Medulla oblongata (tissue), 1 donor: ENCODE measurements around the gene LRRTM4.
A peak's percentile ranks its signal among the peaks of the same experiment; 100 is the strongest.
"Not testable (repeated sequence)": the region's sequence is repeated elsewhere in the genome, so short reads cannot be mapped to it uniquely, and the experiment has no call there.

Experiments
- DNase-seq: peaks from one replicate; pipeline ENCODE4 v3.0.0-alpha.2; 2015; ENCODE audit errors: extremely low spot score

Gene LRRTM4

DNA sequence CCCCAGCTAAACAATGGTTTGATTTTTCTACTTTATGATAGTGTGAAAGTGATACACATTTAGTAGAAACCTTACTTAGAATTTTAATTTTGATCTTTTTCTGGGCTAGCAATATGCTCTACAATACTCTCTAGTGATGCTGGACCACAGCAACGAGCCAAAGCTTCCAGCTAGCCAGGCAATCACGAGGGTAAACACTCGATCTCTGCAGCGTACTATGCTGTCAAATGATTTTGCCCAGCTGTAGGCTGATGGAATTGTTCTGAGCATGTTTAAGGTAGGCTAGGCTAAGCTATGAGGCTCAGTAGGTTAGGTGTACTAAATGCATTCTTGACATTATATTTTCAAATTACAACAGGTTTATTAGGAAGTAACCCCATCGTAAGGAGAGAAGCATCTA is 207.5 kb downstream of the LRRTM4 start:
- DNase-seq = peak; percentile 38

DNA sequence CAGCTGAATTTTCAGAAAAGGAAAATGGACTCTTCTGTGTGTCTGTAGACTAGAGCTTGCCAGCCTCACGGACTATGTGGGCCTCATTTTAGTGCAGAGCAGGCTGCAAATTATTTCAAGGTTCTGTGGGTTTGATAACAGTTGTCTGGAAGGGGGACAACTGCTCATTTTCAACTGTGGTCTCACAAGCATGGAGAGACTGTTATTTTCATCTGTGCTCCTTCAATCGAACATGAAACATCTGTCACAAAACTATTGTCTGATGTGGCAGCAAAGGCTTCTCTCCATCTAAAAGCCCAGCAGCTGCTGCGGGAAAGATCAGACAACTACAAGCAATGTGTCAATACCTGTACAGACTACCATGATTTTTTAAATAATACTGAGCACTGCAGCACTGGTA is 211.8 kb downstream of the LRRTM4 start:
- no peak for DNase-seq

DNA sequence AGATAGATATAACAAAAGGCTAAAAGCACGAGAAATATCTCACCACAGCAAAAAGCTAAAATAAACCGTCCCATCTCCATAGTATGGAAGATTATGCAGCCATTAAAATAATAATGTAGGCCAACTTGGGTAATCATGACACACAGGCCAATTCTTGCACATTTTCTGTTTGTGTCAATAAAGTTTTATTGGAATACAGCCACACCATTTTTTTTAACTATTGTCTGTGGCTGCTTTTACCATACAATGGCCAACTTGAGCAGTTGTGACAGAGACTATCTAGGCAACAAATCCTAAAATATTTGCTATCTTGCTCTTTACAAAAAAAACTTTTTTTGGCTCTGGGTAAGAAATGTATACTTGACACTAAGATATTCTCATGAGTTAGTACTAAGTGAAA is 212.5 kb downstream of the LRRTM4 start:
- no peak for DNase-seq

DNA sequence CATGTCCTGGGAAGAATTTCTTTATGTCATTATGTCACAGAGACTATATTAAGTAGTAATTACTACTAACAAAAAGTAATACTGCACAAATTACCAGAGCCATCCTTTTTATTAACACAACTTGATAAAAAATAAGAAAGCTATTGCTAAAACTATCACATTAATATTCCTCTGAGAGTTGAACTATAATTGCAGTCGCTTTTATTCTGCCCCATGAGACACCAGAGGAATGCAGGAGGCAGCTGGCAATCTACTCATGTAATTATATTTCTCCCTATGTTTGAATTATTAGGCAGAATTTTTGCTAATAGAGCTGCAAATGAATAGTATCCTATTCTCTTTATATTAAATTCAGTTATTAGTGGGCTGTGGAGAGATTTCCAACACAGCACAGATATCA is 220.7 kb downstream of the LRRTM4 start:
- DNase-seq = no peak

DNA sequence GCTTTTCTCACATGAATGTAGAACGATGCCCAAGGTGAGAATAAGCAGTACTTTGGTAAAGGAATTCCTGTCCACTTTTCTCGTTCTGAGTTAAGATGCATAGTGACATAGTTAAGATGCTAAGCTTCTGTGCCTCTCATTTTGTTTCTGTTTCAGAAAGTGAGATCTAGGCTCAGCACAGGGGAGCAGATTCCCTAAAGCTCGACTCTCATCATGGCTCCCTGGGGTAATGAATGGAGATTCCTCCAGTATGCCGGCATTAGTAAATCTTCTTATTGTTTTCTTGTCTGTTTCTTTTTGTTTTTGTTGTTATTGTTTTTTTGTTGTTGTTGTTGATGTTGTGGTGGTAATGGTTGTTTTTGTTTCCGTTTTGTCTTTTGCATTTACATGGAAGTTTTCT is 225.4 kb downstream of the LRRTM4 start:
- no peak for DNase-seq

DNA sequence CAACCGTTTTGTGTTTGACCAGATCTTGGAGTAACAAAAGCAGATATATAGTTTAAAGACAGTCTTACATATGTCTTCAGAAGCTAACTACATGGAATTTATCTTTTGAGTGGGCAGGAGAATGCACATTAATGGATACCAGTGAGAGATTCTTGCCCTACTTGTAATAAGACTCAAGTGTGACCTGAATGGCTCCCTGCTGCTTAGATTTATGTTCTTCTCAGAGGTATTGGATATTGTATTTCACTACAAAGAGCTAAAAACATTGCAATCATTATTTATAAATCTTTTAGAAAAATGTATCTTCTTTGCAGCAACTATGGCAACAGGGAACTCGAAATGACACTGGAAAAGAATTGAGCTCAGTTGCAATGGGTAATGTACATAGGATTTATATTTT is 227.7 kb downstream of the LRRTM4 start:
- DNase-seq = no peak

DNA sequence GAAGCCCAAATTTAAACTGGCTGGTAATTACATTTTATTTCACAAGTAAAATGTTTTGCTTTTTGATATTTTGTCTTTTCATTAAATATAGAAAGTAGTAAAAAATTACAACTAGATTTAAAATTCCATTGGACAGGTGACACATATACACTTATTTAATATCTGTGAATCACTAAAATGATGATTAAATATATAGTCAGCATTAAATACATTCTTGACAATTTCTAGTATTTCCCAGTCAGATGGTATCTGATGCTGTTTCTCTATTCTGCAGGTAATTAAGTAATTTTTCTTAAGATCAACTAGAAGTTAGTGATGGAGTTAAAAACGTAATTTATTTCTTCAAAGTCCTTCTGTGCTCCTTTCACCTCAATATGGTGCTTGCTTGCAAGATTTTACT is 237.8 kb downstream of the LRRTM4 start:
- DNase-seq = no peak

DNA sequence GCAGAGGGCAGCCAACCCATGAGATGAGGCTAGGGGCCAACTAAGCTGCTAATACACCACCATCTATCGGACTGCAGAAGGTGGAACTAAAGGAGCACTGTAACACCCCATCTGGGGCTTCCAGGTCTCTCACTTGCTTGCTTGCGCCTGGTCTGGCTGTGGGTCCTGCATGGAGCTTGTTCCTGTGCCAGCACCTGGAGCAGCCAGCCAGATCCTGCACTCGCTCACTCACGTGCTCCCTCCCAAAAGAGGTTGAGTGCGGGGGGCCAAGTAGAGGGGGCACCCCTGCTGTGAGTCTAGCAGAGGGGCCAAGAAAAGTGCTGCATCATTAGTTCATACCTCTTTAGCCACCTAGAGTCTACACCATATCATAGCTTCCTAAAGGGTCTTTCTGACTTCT is 250.9 kb downstream of the LRRTM4 start:
- no peak for DNase-seq

DNA sequence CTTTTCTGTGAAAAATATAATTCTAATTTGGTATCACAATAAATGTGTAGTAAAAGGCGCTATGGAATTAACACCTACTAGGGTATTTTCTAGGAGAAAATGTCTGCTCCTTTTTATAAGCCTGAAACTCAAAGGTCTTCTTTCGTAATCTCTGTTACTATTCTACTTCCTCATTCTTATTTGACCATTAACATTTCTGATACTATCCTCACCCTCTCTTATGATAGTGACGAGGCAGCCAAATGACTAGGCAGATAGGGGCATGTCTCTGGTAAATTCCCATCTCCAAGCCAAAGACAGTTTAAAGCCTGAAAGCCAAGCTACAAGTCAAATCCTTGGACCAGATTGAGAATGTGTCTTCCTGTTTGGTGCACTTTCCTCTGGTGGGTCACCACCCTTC is 251.7 kb downstream of the LRRTM4 start:
- no peak for DNase-seq

DNA sequence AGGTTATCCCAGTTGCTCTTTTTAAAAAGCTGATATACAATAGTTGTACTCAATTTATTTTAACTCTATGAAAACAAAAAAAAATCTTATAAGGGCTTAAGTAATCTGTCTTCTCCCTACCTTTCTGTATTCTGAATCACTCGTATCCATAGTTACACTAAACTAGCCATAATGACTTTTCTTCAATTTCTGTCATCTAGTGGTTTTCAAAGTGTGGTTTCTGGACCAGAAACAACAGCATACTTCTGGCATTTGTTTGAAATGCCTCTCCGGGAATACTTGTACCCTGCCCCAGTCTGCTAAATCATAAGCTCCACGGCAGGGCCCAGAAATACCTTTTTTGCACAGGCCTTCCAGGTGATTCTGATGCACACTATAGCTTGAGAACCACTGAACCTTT is 253.6 kb downstream of the LRRTM4 start:
- no peak for DNase-seq

DNA sequence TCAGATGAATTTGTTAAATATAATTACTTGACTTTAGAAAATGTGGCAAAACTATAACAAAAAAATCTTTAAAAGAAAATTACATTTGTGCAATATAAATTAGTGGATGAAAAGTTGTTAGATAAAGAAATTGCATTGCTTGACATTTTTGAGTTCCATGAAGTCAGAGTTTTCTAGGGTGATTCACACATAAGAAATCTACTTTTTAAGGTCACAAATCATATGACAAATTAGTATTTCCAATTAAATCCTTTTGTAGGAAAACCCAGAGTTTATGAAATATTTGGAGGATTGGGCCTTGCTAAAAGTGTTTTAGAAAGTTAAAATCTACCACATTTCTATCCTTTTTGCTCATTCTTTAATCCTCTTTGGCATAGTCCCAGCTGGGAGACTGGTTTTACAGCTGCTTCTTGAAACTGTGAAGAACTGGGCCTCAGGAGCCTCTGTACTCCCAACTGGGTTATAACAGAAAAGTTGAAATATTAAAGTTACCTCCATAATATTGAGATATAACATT is 289.2 kb downstream of the LRRTM4 start:
- DNase-seq = no peak

DNA sequence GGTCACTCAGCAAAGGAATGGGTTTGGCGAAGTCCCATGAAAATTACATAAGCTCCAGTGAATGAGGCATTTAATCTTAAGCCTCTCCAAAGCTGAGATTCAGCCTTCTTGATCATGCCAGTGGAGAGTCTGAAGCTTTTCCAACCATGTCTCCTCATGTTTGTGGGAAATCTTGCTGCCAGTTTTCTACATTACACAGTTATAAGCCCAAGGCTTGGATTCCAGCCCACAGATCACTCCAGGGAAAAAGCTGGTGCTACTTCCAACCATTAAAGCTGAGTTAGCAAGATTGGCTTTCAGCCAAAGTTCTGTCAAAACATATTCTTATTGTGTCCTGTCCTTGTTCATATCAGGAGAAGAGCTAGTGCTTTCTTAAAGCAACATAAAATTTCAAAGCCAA is 293.8 kb downstream of the LRRTM4 start:
- no peak for DNase-seq

DNA sequence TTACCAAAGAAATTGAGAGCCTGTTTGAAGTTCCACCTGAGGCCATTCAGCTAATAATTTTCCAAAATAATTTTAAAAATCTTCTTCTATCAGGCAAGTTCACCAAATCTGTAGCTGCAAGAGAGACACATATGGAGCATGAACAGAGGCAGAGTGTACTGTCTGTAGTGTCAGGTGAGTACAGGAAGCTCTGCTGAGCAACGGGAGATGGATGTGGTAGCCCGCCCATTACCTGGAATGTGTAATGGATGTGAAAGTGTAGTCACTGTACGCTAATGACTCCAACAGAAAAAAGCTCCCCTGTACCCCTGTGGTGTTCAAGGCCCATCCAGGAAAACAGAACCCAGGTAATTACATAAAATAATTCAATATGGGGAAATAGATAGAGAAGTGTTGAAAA is 311.5 kb downstream of the LRRTM4 start:
- DNase-seq = no peak

DNA sequence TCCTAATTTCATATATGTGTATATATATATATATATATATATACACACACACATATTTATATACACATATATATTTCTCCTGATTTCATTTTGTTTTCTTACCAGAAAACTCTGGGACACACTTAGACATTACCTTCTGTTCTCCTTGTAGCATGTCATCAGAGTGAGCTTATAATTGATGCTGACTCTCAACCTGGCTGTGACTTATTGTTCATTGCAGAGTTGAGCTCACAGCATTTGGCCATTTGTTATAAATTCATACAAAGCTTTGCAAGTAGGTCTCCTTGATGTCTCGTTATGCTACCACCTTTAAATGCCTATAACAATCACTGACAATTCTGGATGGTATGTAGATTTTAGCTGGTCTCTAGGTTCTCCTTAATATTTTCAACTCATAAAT is 314.8 kb downstream of the LRRTM4 start:
- DNase-seq = no peak

DNA sequence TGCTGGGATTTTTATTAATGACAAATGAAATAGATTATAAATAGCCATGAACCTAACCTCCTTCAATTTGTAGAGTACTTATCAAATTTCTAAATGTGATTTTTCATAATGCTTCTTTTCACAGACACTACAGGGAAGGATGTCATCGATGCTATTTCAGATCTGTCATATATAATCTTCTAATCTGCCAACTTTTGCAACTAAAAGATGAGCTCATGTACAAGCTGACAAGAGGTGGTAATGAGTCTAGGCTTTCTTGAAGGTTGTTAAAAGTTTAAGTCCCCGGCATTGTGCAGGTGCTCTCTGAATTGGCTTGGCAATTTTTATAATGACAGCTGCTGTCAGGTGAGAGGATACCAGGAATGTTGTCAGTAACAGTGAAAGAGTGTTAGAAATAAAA is 320.4 kb downstream of the LRRTM4 start:
- DNase-seq = no peak

DNA sequence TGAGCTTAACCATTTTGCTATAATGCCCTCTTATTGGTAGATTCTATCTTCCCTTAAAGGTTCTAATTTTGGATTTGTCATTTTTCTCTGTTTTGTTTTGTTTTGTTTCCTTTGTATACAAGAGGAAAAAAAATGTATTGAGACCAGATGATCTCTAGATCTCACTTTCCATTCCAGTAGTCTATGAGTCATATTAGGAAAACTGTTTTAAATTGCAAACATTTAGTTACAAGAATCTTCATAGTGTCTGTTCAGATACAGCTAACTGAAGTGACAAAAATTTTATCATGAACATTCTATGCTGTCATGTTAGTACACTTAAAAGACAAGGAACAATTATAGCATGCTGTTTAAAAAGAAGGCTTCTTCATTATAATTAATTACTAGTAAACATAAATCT is 322.8 kb downstream of the LRRTM4 start:
- no peak for DNase-seq

DNA sequence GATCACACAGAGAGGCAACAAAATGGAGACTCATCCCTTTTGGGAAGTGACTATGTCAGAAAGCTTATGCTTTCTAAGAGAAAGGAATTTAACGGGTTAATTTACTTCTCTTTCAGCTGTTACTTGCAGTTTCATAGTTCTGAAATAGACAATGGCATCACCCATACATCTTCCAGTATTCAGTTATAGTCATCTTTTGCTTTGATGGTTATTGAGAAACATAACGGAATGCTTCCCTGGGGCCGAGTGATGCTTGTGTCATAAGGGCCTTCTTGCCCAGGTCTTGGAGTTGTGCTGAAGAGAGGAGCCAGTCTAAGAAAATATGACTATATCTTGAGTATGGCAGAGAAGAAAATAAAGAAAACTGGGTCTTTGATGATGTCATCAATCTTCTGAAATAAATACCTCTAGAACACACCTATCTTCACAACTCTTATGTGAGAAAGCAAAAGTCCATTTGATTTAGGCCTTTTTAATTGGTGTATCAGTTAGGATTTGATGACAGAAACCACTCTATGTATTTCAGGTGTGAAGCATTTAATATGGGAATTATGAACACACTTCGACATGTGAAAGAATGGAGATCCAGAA is 328.2 kb downstream of the LRRTM4 start:
- no peak for DNase-seq

DNA sequence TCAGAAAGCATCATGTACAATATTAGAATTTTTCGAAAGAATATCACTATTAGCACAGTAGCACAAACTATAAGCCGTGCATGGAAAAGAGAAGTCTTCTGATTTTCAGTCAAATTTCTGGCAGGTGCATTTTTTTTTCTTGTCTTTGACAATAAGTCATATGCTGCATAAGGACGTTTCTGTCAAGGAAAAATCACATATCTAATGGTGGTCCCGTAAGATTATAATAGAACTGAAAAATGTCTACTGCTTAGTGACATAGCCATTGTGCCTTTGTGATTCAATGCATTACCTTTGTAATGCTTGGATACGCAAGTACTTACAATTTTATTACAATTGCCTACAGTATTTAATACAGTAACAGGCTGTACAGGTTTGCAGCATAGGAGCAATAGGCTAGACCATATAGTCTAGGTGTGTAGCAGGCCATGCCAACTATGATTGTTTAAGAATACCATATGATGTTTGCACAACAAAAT is 329.3 kb downstream of the LRRTM4 start:
- no peak for DNase-seq

DNA sequence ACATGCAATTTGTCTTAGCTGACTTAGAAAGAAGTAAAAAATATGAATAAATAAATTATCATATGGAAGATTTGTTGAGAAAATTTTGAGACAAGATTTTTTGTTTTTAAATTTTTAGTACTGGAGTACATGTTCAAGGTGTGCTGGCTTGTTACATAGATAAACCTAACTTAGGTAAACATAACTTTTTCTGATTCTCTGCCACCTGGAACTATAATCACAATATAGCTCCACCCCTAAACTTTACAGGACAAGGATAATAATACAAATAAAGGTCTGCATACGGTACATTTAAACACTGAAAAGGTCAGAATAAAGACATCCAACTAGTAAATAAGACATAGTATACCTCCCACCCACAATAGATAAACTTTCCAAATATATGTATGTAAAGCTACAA is 330.5 kb downstream of the LRRTM4 start:
- no peak for DNase-seq

DNA sequence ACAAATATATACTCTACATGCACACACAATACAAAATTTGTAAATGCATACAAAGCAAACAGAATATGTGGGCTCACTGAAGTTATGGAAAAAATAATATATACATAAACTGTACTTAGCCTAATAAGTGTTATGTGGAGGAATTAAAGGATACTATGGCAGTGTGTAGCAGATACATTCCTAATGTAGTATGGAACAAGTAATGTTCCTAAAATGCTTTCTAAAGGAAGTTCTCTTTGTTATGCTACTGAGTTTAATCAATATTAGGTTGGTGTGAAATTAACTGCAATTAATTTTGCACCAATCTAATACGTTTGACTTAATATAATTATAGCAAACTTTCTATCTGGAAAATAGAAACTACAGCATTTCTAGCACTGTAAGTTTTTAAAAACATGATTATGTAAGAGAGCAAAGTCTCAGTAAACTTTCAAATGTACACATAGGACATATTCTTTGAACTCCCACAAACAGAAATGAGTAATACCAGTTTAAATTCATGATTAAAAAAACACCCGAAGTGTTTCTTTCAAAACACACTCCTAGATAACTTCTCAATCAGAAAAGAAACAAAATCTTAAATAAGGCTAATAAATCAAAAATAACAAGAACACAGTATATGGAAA is 331.3 kb downstream of the LRRTM4 start:
- DNase-seq = no peak

DNA sequence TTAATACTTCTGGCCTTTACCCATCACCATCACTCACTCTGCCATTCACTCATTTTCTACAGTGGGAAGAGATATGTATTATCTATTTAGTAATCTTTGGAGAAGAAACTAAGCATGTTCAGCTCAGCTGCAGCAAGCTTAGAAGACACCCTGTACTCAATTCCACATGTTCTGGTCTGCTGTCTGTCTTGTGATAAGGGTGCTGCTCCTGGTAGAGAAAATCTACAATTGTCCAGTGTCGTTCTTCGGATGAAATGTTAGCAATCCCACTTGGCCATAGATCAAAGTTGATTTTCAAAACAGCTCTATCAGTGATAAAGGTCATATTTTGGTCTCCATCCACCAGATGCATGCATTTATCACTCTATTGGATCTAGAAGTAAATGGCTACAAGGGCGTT is 337.1 kb downstream of the LRRTM4 start:
- DNase-seq = no peak

DNA sequence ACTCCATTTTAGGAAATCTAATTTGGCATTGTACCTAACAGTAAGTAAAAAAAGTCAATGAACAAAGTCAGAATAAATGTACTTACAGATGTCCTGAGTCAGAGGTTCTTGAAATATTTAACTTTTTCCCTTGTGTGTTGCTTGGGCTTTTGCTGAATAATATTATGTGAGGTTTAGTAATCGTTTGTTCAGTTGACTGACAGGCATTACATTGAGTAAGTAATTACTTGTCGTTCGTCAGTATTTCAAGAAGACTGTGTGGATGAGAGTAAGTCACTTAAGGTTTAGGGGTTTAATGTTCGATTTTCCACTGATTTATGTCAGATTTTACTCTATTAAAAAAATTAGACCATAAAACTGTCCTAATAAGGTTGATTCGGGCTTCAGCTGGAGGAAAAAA is 342.9 kb downstream of the LRRTM4 start:
- DNase-seq = no peak

DNA sequence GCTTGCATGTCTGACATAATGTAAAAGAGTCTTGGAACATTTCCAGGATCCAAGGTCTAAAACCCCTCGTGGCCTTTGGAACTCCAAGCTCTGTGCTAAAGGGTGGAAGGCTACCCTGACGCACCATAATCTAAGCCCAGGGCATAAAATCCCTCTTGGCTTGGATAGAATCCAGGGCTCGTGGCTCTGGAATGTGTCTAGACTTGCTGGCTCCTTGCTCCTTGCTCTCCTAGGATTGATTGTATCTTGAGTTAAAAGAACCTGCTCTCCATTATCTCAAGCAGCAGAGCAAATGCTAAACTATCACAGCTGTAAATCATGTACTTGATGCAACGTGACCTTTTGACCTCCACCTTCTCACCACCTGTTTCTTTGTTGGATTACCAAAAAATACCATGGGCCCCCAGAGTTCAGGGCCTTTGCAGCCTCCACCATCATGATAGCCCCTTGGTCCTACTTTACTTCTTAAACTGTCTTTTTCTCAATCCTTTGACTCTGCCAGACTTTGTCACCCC is 346.9 kb downstream of the LRRTM4 start:
- DNase-seq = not testable (repeated sequence)

DNA sequence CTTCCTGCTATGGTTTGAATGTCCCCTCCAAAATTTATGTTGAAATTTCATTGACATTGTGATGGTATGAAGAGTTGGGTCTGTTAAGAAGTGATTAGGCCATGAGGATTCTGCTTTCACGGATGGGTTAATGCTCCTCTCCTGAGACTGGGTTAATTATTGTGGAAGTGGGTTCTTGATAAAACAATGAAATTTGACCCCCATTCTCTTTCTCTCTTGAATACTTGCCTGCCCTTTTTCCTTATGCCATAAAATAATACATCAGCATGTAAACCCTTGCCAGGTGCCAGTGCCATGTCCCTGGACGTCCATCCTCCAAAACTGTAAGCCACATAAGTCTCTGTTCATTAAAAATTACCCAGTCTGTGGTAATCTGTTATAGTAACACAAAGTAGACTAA is 352.8 kb downstream of the LRRTM4 start:
- DNase-seq = no peak
